ENCODE data around the gene EXT2.

DNA sequence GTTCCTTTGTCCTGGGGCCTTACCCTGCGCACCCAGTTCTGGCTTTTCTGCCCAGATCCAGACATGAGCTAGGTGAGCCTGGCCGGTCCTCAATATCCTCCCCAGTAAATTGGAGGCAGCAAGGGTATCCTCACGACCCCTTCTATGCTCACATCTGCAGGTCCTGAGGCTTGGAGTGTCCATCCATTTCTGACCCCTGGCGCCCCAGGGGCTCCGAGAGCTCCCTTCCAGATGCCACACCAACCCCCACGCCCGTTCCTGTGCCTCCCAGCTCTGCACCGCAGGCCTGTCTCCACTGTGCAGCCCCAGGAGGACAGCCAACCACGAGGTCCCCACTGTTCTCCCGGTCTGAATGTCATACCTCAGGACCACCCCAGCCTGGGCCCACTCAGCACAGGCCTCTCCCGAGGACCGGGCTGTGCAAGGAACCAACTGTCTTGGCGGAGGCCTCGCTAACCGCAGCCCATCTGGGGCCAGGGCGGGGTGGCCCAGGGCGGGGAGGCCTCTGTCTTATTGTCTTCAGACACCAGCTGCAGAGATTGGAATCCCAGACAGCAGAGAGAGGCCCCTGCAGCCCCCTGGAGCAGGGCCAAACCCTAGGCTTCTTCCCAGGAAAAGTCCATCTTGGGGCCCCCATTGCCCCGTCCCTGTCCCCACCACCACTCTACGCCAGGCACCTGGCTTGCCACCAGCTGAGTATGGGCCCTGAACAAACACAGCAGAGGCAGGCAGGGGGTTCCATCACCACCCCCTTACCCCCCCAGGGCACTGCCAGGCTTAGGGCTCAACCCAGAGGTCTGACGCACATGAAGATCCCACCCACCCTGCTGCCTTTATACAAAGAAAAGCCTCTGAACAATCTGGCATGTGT lies 175.2 kb downstream of the EXT2 start:
- TF ChIP-seq, protein P1, sequence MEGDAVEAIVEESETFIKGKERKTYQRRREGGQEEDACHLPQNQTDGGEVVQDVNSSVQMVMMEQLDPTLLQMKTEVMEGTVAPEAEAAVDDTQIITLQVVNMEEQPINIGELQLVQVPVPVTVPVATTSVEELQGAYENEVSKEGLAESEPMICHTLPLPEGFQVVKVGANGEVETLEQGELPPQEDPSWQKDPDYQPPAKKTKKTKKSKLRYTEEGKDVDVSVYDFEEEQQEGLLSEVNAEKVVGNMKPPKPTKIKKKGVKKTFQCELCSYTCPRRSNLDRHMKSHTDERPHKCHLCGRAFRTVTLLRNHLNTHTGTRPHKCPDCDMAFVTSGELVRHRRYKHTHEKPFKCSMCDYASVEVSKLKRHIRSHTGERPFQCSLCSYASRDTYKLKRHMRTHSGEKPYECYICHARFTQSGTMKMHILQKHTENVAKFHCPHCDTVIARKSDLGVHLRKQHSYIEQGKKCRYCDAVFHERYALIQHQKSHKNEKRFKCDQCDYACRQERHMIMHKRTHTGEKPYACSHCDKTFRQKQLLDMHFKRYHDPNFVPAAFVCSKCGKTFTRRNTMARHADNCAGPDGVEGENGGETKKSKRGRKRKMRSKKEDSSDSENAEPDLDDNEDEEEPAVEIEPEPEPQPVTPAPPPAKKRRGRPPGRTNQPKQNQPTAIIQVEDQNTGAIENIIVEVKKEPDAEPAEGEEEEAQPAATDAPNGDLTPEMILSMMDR (IDR thresholded peaks at IDR 0.05; ENCODE audit: low read depth, low read length, poor library complexity, severe bottlenecking) = no peak
- TF ChIP-seq EZH2phosphoT487 (IDR thresholded peaks at IDR 0.05; ENCODE audit: borderline replicate concordance, low read length) = no peak

Data from DOHH2 (cell line).